ENCODE measurements around the gene PRR15L.
A peak's percentile ranks its signal among the peaks of the same experiment; 100 is the strongest.

PRR15L gene

GRCh38 chr17:47959825-47960655, 2.4 kb upstream of the PRR15L start:
- DNase-seq (ENCODE audit: low read depth), result no peak

- no peak for DNase-seq (ENCODE audit: low read depth)
Observed at GRCh38 chr17:47956791-47957590, 692 bp downstream of the PRR15L start.

GRCh38 chr17:47955497-47956461, 1.9 kb downstream of the PRR15L start:
- DNase-seq (ENCODE audit: low read depth), result no peak

- no peak for DNase-seq (ENCODE audit: low read depth)
Observed at GRCh38 chr17:47953909-47954308, 3.8 kb downstream of the PRR15L start.

GRCh38 chr17:47952171-47953021, 5.3 kb downstream of the PRR15L start:
- no peak for DNase-seq (ENCODE audit: low read depth)

GRCh38 chr17:47950448-47950847, 7.2 kb downstream of the PRR15L start:
- DNase-seq (ENCODE audit: low read depth), result no peak

- no peak for DNase-seq (ENCODE audit: low read depth)
Observed at GRCh38 chr17:47949946-47950345, 7.7 kb downstream of the PRR15L start.

- no peak for DNase-seq (ENCODE audit: low read depth)
Observed at GRCh38 chr17:47949197-47949759, 8.4 kb downstream of the PRR15L start.

- no peak for DNase-seq (ENCODE audit: low read depth)
Observed at GRCh38 chr17:47948706-47949196, 8.9 kb downstream of the PRR15L start.

- no peak for DNase-seq (ENCODE audit: low read depth)
Observed at GRCh38 chr17:47946929-47947397, 10.7 kb downstream of the PRR15L start.

GRCh38 chr17:47946516-47946915, 11.2 kb downstream of the PRR15L start:
- no peak for DNase-seq (ENCODE audit: low read depth)

GRCh38 chr17:47945529-47946508, 11.9 kb downstream of the PRR15L start:
- DNase-seq (ENCODE audit: low read depth), result no peak

- no peak for DNase-seq (ENCODE audit: low read depth)
Observed at GRCh38 chr17:47945080-47945479, 12.6 kb downstream of the PRR15L start.

GRCh38 chr17:47942568-47942967, 15.1 kb downstream of the PRR15L start:
- DNase-seq (ENCODE audit: low read depth), result no peak

- DNase-seq (ENCODE audit: low read depth), result no peak
Observed at GRCh38 chr17:47942096-47942510, 15.6 kb downstream of the PRR15L start.

- peak; percentile 98 for DNase-seq (ENCODE audit: low read depth)
Observed at GRCh38 chr17:47941246-47942095, 16.2 kb downstream of the PRR15L start, which contains the start of gene PNPO. PNPO (plus strand) TSS chr17:47941571; CDS start chr17:47941676, 105 bp downstream.

- no peak for DNase-seq (ENCODE audit: low read depth)
Observed at GRCh38 chr17:47937941-47938340, 19.7 kb downstream of the PRR15L start.

GRCh38 chr17:47935961-47936360, 21.7 kb downstream of the PRR15L start:
- DNase-seq (ENCODE audit: low read depth), result peak; percentile 44
